Uterus (tissue), 4 donors: ENCODE results near the gene USP20. TPM values are rescaled to one million over a fixed set of nuclear protein-coding genes. Genes with fewer than 3 reads are reported as not detected.

Source experiments
- DNase-seq, 2 donors: peaks; one replicate each; pipeline ENCODE4 v3.0.0-alpha.2; 2019 to 2020
- H3K27ac ChIP-seq, 2 donors: fragments of 200-600 bp; sonication (generic); 1 replicate in 1 of 2; 2 replicates in 1 of 2; pipeline ENCODE4 v1.5.1; 2016 to 2018
- H3K27me3 ChIP-seq, 2 donors: fragments of 200-600 bp; sonication (generic); one replicate each; pipeline ENCODE4 v1.5.1; 2018 to 2019; ENCODE audit warnings: control low read depth in 1 of 2
- H3K36me3 ChIP-seq, 2 donors: fragments of 200-600 bp; sonication (generic); one replicate each; pipeline ENCODE4 v1.5.1; 2019; ENCODE audit warnings: control low read depth in 1 of 2
- H3K4me1 ChIP-seq, 2 donors: fragments of 200-600 bp; sonication (generic); one replicate each; pipeline ENCODE4 v1.5.1; 2018 to 2019; ENCODE audit warnings: control low read depth in 1 of 2
- H3K4me3 ChIP-seq, 2 donors: fragments of 200-600 bp; sonication (generic); 1 replicate in 1 of 2; 2 replicates in 1 of 2; pipeline ENCODE4 v1.5.1; 2018 to 2019; ENCODE audit warnings: mild to moderate bottlenecking in 1 of 2
- H3K9me3 ChIP-seq, 2 donors: fragments of 200-600 bp; sonication (generic); one replicate each; pipeline ENCODE4 v1.5.1; 2019; ENCODE audit warnings: control low read depth in 1 of 2
- CTCF ChIP-seq, 4 experiments: fragments of 200-600 bp in 2 of 4; fragments of 450-650 bp in 2 of 4; sonication (generic) in 2 of 4; IDR thresholded peaks; one replicate each; pipeline ENCODE4 v1.5.1; 2016 to 2019; ENCODE audit warnings: antibody characterized with exemption in 4 of 4, mild to moderate bottlenecking in 2 of 4, moderate library complexity in 1 of 4
- POLR2A ChIP-seq, 2 donors: fragments of 450-650 bp; IDR thresholded peaks; one replicate each; pipeline ENCODE4 v1.6.1; 2016; ENCODE audit warnings: antibody characterized with exemption in 2 of 2, mild to moderate bottlenecking in 1 of 2, moderate library complexity in 1 of 2
- intact Hi-C: fragments of 100-400 bp; cut with DNase I; formaldehyde crosslinking; loops from one replicate; pipeline ENCODE4 v1.15.1; 2023; ENCODE audit warnings: low total_unique reads
- total RNA-seq, 4 donors: library from RNA; depleted of rRNA in 3 of 4; stranded (reverse); fragments of >200 nt in 3 of 4; gene quantifications; one replicate each; pipeline versions ENCODE4 v1.1.0 to v1.2.4, GENCODE V29; 2014 to 2023
- donor health status: DM: yes; HTN: yes; CAD: no.

The USP20 gene
- total RNA-seq, 4 donors from 2014 or later = 5.6 to 46.7 (median 11.1) TPM

GRCh38 chr9:129798973-129799372 is 36.3 kb upstream of the USP20 start:
- H3K9me3 ChIP-seq = no peaks in the 10 kb centered on the region
- no peak for DNase-seq
- no peaks in the 10 kb centered on the region for H3K27me3 ChIP-seq
- intact Hi-C loops = no loop called here
- H3K4me3 ChIP-seq = no peak overlapping the region
- TF ChIP-seq CTCF (IDR thresholded peaks at IDR 0.05) = no peak
- TF ChIP-seq POLR2A (IDR thresholded peaks at IDR 0.05) = no peak
- H3K4me1 ChIP-seq = peaks cover under 1 to 2% of the 10 kb centered on the region in 2 donors
- H3K27ac ChIP-seq = no peak overlapping the region
- H3K36me3 ChIP-seq = no peaks in the 10 kb centered on the region

- intact Hi-C loops = no loop called here
These were observed 33.8 kb upstream of the USP20 start for GRCh38 chr9:129801504-129801903.

GRCh38 chr9:129802833-129803675 is 32.2 kb upstream of the USP20 start, which contains the start of gene TOR1B:
Gene TOR1B, plus strand, starts transcription at chr9:129803184. Its CDS starts 29 bp downstream, at chr9:129803213.
- H3K36me3 ChIP-seq = no peaks in the 10 kb centered on the region
- H3K4me3 ChIP-seq = peak within 1 kb of the TSS; percentile 59 to 64
- H3K9me3 ChIP-seq = no peaks in the 10 kb centered on the region
- TF ChIP-seq CTCF (IDR thresholded peaks at IDR 0.05) (peak in 2 of 4 experiments; percentile 25 to 35), POLR2A (IDR thresholded peaks at IDR 0.05) (peak; percentile 63 to 84)
- intact Hi-C loops = no loop called here
- DNase-seq = peak; percentile 94 to 95
- H3K4me1 ChIP-seq = peaks cover 4 to 7% of the 10 kb centered on the region in 2 donors
- peak within 1 kb of the TSS; percentile 83 to 85 for H3K27ac ChIP-seq
- no peaks in the 10 kb centered on the region for H3K27me3 ChIP-seq

More at GRCh38 chr9:129801504-129801903, 33.8 kb upstream of the USP20 start:
- H3K36me3 ChIP-seq = no peaks in the 10 kb centered on the region
- DNase-seq = no peak
- H3K4me3 ChIP-seq = no peak overlapping the region
- H3K4me1 ChIP-seq = peaks cover 4 to 7% of the 10 kb centered on the region in 2 donors
- TF ChIP-seq CTCF (IDR thresholded peaks at IDR 0.05) (no peak), POLR2A (IDR thresholded peaks at IDR 0.05) (no peak)
- H3K27ac ChIP-seq = no peak overlapping the region
- H3K9me3 ChIP-seq = no peaks in the 10 kb centered on the region
- no peaks in the 10 kb centered on the region for H3K27me3 ChIP-seq

- TF ChIP-seq CTCF (IDR thresholded peaks at IDR 0.05) (no peak), POLR2A (IDR thresholded peaks at IDR 0.05) (no peak)
- no peaks in the 10 kb centered on the region for H3K9me3 ChIP-seq
- intact Hi-C loops = no loop called here
- DNase-seq = no peak
- H3K27ac ChIP-seq = peak overlapping the region; percentile 83 to 85
- H3K27me3 ChIP-seq = no peaks in the 10 kb centered on the region
- peaks cover 4 to 7% of the 10 kb centered on the region in 2 donors for H3K4me1 ChIP-seq
- peak overlapping the region; percentile 59 to 64 for H3K4me3 ChIP-seq
- H3K36me3 ChIP-seq = no peaks in the 10 kb centered on the region
These were observed 31.6 kb upstream of the USP20 start for GRCh38 chr9:129803676-129804060.

- no peak overlapping the region for H3K4me3 ChIP-seq
- peaks cover 4 to 7% of the 10 kb centered on the region in 2 donors for H3K4me1 ChIP-seq
- H3K9me3 ChIP-seq = no peaks in the 10 kb centered on the region
- intact Hi-C loops = no loop called here
- no peak for DNase-seq
- TF ChIP-seq POLR2A (IDR thresholded peaks at IDR 0.05) (no peak), CTCF (IDR thresholded peaks at IDR 0.05) (no peak)
- no peaks in the 10 kb centered on the region for H3K27me3 ChIP-seq
- H3K27ac ChIP-seq = no peak overlapping the region
- H3K36me3 ChIP-seq = no peaks in the 10 kb centered on the region
These were observed 29.2 kb upstream of the USP20 start for GRCh38 chr9:129806061-129806460.
